Activated naive CD4-positive, alpha-beta T cell treated with anti-CD3 and anti-CD28 coated beads for 36 hours (primary cell): ENCODE data around the gene ABCA1. TPM values are rescaled to one million over a fixed set of nuclear protein-coding genes. Genes with fewer than 3 reads are reported as not detected.
"Not testable (repeated sequence)": the region's sequence is repeated elsewhere in the genome, so short reads cannot be mapped to it uniquely, and the experiment has no call there.

Experiments used
- CTCF ChIA-PET: fragments of 350-600 bp; sonication (Branson Sonifier 250); formaldehyde crosslinking; loops from one replicate; lab custom pipeline; 2021; ENCODE audit warnings: antibody characterized with exemption; lab: Charles Lee
- DNase-seq: peaks from one replicate; pipeline ENCODE4 v3.0.0-alpha.2; 2020
- H3K27ac Mint-ChIP-seq: one replicate; pipeline ENCODE4 v1.8.0; 2021; ENCODE audit warnings: mild to moderate bottlenecking, mixed read lengths
- H3K27me3 Mint-ChIP-seq: one replicate; pipeline ENCODE4 v1.8.0; 2021; ENCODE audit warnings: low read depth, mixed read lengths
- H3K36me3 Mint-ChIP-seq: one replicate; pipeline ENCODE4 v1.8.0; 2021; ENCODE audit warnings: low read depth, mixed read lengths
- H3K4me1 Mint-ChIP-seq: one replicate; pipeline ENCODE4 v1.8.0; 2021; ENCODE audit warnings: low read depth, mixed read lengths
- H3K4me3 Mint-ChIP-seq: one replicate; pipeline ENCODE4 v1.8.0; 2021; ENCODE audit warnings: mild to moderate bottlenecking, moderate library complexity, mixed read lengths
- H3K9me3 Mint-ChIP-seq: one replicate; pipeline ENCODE4 v1.8.0; 2021; ENCODE audit warnings: mixed read lengths
- intact Hi-C: fragments of 100-400 bp; cut with micrococcal nuclease; formaldehyde crosslinking; loops from one replicate; pipeline ENCODE4 v1.15.1; 2023
- total RNA-seq, 2 experiments: library from RNA; stranded (reverse); gene quantifications; one replicate each; pipeline ENCODE4 v1.2.3, GENCODE V29; 2021

Gene ABCA1
- total RNA-seq, 2 experiments from 2014 or later, result 31.3 to 31.5 TPM

DNA sequence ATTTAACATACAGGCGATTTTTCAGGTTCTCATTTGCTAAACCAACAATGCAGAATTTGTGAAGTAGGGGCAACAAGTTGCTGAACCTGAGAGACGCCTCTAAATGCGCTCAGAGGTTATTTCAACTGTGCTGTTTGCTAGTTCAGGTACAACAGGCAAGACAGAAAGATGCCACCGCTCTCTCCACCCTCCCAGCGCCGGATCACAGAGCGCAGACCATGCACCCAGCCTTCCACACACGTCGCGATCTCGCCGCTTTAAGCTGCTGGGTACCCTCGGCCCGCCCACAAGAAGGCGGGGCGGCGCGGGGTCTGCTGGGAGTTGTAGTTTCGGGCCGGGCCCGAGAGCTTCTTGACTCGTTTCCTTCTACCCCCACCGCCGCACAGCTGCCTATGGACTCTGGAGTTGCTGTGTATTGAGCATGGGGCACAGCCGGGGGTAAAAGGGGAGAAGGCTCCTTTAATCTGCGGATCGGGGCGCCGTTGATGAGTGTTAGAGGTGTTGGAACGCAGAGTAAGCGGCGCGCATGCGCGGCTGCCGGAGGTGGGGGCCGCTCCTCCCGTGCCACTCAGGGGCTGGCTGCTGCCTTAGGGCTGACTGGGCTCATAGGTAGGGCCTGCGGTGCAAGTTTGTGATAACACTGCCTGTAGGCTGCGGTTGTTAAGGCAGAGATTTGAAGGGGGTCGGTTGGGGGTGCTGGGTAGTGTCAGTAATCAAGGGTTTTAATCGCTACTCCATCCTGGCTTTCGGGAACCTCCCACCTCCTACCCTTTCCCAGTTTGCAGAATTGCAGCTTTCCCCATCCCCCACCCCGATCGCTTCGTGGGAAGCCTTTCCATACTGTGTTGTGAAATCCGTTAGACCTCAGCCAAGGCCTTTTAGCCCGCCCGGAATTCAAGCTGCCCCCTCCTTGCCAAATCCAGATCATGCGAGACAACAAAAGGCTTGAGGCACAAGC lies 40.3 kb upstream of the ABCA1 start:
- intact Hi-C loops, result loop anchor here (1.0 kb wide), 3 partner anchors 12 to 40 kb away; partner anchors contain the start of gene ABCA1
- no peaks in the 10 kb centered on the region for H3K36me3 Mint-ChIP-seq
- H3K4me3 Mint-ChIP-seq, result peak overlapping the region; percentile 95
- no peaks in the 10 kb centered on the region for H3K9me3 Mint-ChIP-seq
- peaks cover 12% of the 10 kb centered on the region for H3K4me1 Mint-ChIP-seq
- peak; percentile 92 for DNase-seq
- H3K27me3 Mint-ChIP-seq, result no peaks in the 10 kb centered on the region
- CTCF ChIA-PET, result interaction anchor here (1.2 kb wide), 1 partner anchor 41 kb away, joined by 5 read pairs; the partner anchor contains the start of gene ABCA1
- peak overlapping the region; percentile 97 for H3K27ac Mint-ChIP-seq

DNA sequence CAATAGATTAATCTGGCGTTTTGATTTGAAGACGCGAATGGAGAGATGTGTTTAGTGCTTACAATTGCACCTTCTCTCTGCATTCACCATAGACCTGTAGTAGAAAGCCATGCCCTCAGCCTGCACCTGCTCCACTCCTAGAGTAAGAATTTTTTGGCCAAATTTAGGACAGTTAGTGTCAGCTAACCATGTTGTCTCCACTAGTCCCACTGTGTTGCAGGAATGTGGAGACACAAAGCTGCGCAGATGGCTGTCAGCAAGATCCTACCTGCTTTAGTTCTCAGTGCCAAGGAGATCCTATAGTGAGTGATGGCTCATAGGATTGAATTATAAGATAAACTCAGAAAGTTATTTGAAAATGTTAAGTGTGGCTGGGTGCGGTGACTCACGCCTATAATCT lies 35.1 kb upstream of the ABCA1 start:
- peak overlapping the region; percentile 30 for H3K27ac Mint-ChIP-seq
- DNase-seq, result no peak
- intact Hi-C loops, result no loop called here
- no peak overlapping the region for H3K4me3 Mint-ChIP-seq
- no peaks in the 10 kb centered on the region for H3K9me3 Mint-ChIP-seq
- CTCF ChIA-PET, result interaction anchor here (0.6 to 1.6 kb wide), 2 partner anchors 22 to 198 kb away, joined by 3 to 7 read pairs; no protein-coding TSS in a partner anchor
- H3K4me1 Mint-ChIP-seq, result peaks cover 40% of the 10 kb centered on the region
- no peaks in the 10 kb centered on the region for H3K36me3 Mint-ChIP-seq
- H3K27me3 Mint-ChIP-seq, result no peaks in the 10 kb centered on the region

DNA sequence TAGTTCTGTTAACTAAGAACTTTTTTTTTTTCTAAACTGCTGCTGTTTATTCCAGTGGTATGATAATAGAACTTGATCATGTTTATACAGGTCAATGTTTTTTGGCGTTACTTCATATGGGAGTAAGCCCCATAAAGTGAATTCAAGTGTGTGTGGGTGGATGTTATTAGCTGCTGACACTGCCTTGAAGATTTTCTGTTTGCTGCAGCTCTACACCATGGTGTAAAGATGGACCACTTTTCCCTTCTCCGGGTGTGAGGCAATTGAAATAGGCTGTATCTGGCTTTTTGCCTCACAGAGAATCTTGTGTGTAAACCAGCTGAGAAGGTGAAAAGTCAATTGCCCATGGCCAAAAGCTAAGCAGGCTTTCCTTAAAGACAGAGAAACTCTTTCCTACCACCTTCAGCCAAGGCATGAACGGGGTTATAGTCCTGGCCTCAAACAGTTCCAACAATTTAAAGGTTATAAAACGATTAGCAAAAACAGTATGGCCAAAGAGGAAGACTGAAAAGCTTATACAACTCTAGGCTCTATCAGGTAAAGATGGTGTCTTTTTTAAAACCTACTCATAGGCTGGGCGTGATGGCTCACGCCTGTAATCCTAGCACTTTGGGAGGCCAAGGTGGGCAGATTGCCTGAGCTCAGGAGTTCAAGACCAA lies 33.9 kb upstream of the ABCA1 start:
- Mint-ChIP-seq H3K4me3 (peak overlapping the region; percentile 62), H3K27ac (peak overlapping the region; percentile 96), H3K4me1 (peaks cover 39% of the 10 kb centered on the region), H3K9me3 (no peaks in the 10 kb centered on the region), H3K27me3 (no peaks in the 10 kb centered on the region), H3K36me3 (no peaks in the 10 kb centered on the region)
- DNase-seq, result no peak
- CTCF ChIA-PET, result interaction anchor here (0.6 to 1.9 kb wide), 4 partner anchors 20 to 501 kb away, joined by 3 to 9 read pairs (median 4); partner anchors contain the start of gene ABCA1
- intact Hi-C loops, result loop anchor here (1.0 kb wide), 6 partner anchors 21 to 91 kb away; partner anchors contain the start of gene ABCA1

- no peaks in the 10 kb centered on the region for H3K27me3 Mint-ChIP-seq
- H3K27ac Mint-ChIP-seq, result peak overlapping the region; percentile 96
Observed at GRCh38 chr9:104961238-104961637, 33.3 kb upstream of the ABCA1 start.

GRCh38 chr9:104960662-104961061 lies 32.7 kb upstream of the ABCA1 start:
- CTCF ChIA-PET, result interaction anchor here (1.5 kb wide), 1 partner anchor 33 kb away, joined by 6 read pairs; the partner anchor contains the start of gene ABCA1
- Mint-ChIP-seq H3K4me1 (peaks cover 39% of the 10 kb centered on the region), H3K9me3 (no peaks in the 10 kb centered on the region), H3K36me3 (no peaks in the 10 kb centered on the region), H3K27ac (peak overlapping the region; percentile 96), H3K27me3 (no peaks in the 10 kb centered on the region), H3K4me3 (peak overlapping the region; percentile 62)
- DNase-seq, result no peak
- intact Hi-C loops, result loop anchor here (1.0 kb wide), 6 partner anchors 19 to 93 kb away; partner anchors contain the start of gene ABCA1

More at GRCh38 chr9:104961238-104961637, 33.3 kb upstream of the ABCA1 start:
- H3K9me3 Mint-ChIP-seq, result no peaks in the 10 kb centered on the region
- peak overlapping the region; percentile 62 for H3K4me3 Mint-ChIP-seq
- H3K36me3 Mint-ChIP-seq, result no peaks in the 10 kb centered on the region
- CTCF ChIA-PET, result interaction anchor here (0.6 to 1.9 kb wide), 3 partner anchors 20 to 501 kb away, joined by 3 to 9 read pairs (median 6); partner anchors contain the start of gene ABCA1
- peaks cover 39% of the 10 kb centered on the region for H3K4me1 Mint-ChIP-seq
- intact Hi-C loops, result loop anchor here (1.0 kb wide), 6 partner anchors 20 to 92 kb away; partner anchors contain the start of gene ABCA1
- peak; percentile 92 for DNase-seq

DNA sequence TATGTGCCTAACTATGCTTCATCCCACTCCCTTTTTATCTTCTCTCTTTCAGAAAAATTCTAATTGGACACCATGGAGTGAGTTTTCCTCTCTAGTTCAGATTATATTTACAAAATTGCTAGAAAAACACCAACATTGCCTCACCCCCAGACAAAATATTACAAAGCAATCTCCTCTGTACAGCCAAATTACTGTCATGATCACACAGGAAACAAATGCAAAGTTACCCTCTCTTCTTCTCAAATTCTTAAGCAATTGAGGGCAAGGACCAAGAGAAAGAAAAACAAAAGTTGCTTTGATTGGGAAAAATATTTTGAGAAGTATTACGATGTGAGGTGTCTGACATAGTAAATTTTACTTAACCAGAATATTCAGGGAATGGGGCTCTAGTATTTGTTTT lies 30.8 kb upstream of the ABCA1 start:
- Mint-ChIP-seq H3K4me1 (peaks cover 39% of the 10 kb centered on the region), H3K27me3 (no peaks in the 10 kb centered on the region), H3K27ac (no peak overlapping the region), H3K9me3 (no peaks in the 10 kb centered on the region), H3K36me3 (no peaks in the 10 kb centered on the region), H3K4me3 (no peak overlapping the region)
- CTCF ChIA-PET, result interaction anchor here (1.2 to 1.3 kb wide), 2 partner anchors 31 to 32 kb away, joined by 4 read pairs; partner anchors contain the start of gene ABCA1
- intact Hi-C loops, result no loop called here
- DNase-seq, result no peak

DNA sequence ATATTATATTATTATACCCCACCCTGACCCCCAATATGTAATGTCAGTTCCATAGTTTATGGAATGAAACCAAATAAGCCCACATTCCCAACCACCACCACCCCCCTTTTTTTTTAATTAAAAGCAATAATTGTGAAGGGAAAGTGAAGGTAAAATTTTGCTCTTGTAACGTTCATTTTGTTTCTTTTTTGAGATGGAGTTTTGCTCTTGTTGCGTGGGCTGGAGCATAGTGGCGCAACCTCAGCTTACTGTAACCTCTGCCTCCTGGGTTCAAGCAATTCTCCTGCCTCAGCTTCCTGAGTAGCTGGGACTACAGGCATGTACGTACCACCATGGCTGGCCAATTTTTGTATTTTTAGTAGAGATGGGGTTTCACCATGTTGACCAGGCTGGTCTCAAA lies 30.1 kb upstream of the ABCA1 start:
- H3K36me3 Mint-ChIP-seq, H3K27me3 Mint-ChIP-seq, intact Hi-C loops, H3K27ac Mint-ChIP-seq, H3K4me3 Mint-ChIP-seq, H3K9me3 Mint-ChIP-seq, DNase-seq: not testable (repeated sequence)
- H3K4me1 Mint-ChIP-seq, result peaks cover 39% of the 10 kb centered on the region
- CTCF ChIA-PET, result interaction anchor here (0.9 to 1.2 kb wide), 2 partner anchors 31 to 193 kb away, joined by 4 read pairs; no protein-coding TSS in a partner anchor

DNA sequence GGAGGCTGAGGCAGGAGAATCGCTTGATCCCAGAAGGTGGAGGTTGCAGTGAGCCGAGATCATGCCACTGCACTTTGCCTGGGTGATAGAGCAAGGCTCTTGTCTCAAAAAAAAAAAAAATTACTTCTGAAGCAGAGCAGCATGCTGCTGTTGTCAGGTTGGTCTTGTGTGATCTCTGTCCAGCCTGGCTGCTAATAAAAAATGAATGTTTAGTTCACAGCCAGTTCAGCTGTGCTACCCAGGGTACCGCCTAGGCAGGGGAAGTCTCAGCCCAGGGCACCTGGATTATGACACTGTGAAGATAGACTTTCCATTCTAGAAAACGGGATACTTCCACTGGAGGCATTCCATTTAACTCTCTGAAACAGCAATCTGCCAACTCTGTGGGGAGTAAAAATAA lies 23.5 kb upstream of the ABCA1 start:
- Mint-ChIP-seq H3K36me3 (no peaks in the 10 kb centered on the region), H3K4me1 (peaks cover 7% of the 10 kb centered on the region), H3K4me3 (no peak overlapping the region), H3K27me3 (no peaks in the 10 kb centered on the region), H3K9me3 (no peaks in the 10 kb centered on the region), H3K27ac (no peak overlapping the region)
- CTCF ChIA-PET, result no interaction called here
- DNase-seq, result no peak
- intact Hi-C loops, result no loop called here

- H3K4me3 Mint-ChIP-seq, result no peak overlapping the region
- H3K9me3 Mint-ChIP-seq, result no peaks in the 10 kb centered on the region
- no peaks in the 10 kb centered on the region for H3K27me3 Mint-ChIP-seq
- no peak for DNase-seq
- peaks cover 7% of the 10 kb centered on the region for H3K4me1 Mint-ChIP-seq
- intact Hi-C loops, result no loop called here
- H3K36me3 Mint-ChIP-seq, result no peaks in the 10 kb centered on the region
- no peak overlapping the region for H3K27ac Mint-ChIP-seq
- CTCF ChIA-PET, result no interaction called here
Observed at GRCh38 chr9:104950838-104951237, 22.9 kb upstream of the ABCA1 start.

- no peaks in the 10 kb centered on the region for H3K27me3 Mint-ChIP-seq
- H3K27ac Mint-ChIP-seq, result no peak overlapping the region
- H3K9me3 Mint-ChIP-seq, result no peaks in the 10 kb centered on the region
- CTCF ChIA-PET, result no interaction called here
- intact Hi-C loops, result loop anchor here (1.0 kb wide), 1 partner anchor 20 kb away; the partner anchor contains the start of gene ABCA1
- no peak for DNase-seq
- H3K36me3 Mint-ChIP-seq, result no peaks in the 10 kb centered on the region
- H3K4me1 Mint-ChIP-seq, result peaks cover 10% of the 10 kb centered on the region
- no peak overlapping the region for H3K4me3 Mint-ChIP-seq
Observed at GRCh38 chr9:104948277-104948676, 20.3 kb upstream of the ABCA1 start.

DNA sequence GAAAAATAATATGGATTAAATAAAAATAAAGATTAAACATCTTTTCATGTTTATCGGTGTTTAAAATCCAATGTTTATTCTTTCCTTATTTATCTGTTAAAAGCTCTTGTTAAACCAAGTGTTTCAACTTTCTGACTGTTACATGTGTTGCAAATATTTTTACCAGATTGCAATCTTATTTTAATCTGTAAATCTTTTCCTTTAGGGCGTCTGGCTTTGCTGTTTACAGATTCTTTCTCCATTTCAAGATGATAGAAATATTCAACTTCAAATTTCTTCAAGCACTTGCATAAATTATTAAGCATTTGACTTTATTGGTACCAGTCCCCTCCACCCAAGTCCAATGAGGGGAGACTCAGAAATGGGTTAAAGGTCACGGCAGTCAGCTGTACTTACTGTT lies 16.9 kb upstream of the ABCA1 start:
- Mint-ChIP-seq H3K36me3 (no peaks in the 10 kb centered on the region), H3K4me1 (peaks cover 19% of the 10 kb centered on the region), H3K27me3 (no peaks in the 10 kb centered on the region)

DNA sequence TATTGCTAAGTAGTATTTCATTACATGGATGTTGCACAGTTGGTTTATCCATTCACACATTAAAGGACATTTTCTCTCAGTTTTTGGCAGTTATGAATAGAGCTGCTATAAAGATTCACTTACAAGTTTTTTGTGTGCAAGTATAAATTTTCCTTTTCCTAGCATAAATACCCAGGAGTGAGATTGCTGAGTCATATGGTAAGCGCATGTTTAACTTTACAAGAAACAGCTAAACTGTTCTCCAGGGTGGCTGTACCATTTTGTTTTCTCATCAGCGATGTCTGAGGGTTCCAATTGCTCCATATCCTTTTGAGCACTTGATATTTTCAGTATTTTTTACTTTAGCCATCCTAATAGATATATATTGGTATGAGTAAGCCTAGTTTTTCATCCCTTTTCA lies 16.4 kb upstream of the ABCA1 start:
- CTCF ChIA-PET, result interaction anchor here (0.6 kb wide), 1 partner anchor 8 kb away, joined by 3 read pairs; no protein-coding TSS in a partner anchor
- Mint-ChIP-seq H3K4me3 (no peak overlapping the region), H3K9me3 (no peaks in the 10 kb centered on the region)

More for the DNA sequence above, 16.9 kb upstream of the ABCA1 start:
- Mint-ChIP-seq H3K4me3 (no peak overlapping the region), H3K9me3 (no peaks in the 10 kb centered on the region), H3K27ac (no peak overlapping the region)
- CTCF ChIA-PET, result no interaction called here
- no peak for DNase-seq
- intact Hi-C loops, result no loop called here

More for the DNA sequence above, 16.4 kb upstream of the ABCA1 start:
- H3K27me3 Mint-ChIP-seq, result no peaks in the 10 kb centered on the region
- DNase-seq, result no peak
- no peaks in the 10 kb centered on the region for H3K36me3 Mint-ChIP-seq
- H3K4me1 Mint-ChIP-seq, result peaks cover 19% of the 10 kb centered on the region
- no peak overlapping the region for H3K27ac Mint-ChIP-seq
- intact Hi-C loops, result no loop called here
